Trophoblast cell (in vitro differentiated cells and primary cell): ENCODE data around the gene CDC42BPB.

Experiments used
- DNase-seq, 2 donors: peaks; one replicate each; pipeline ENCODE4 v3.0.0-alpha.2; 2016
- H2AFZ ChIP-seq: 2 replicates; pipeline ENCODE4 v1.6.1; 2013; ENCODE audit warnings: low read length, moderate library complexity, mild to moderate bottlenecking; ENCODE audit not compliant: insufficient read depth, poor library complexity
- H2AK5ac ChIP-seq: 2 replicates; pipeline ENCODE4 v1.6.1; 2013; ENCODE audit warnings: mild to moderate bottlenecking, low read length
- H2BK120ac ChIP-seq: 2 replicates; pipeline ENCODE4 v1.6.1; 2013; ENCODE audit warnings: low read length, mild to moderate bottlenecking, moderate library complexity; ENCODE audit not compliant: insufficient read depth, poor library complexity
- H2BK12ac ChIP-seq: 2 replicates; pipeline ENCODE4 v1.6.1; 2013; ENCODE audit warnings: mild to moderate bottlenecking, low read length, moderate library complexity
- H2BK5ac ChIP-seq: 2 replicates; pipeline ENCODE4 v1.6.1; 2013; ENCODE audit warnings: low read length, low read depth, moderate library complexity, mild to moderate bottlenecking; ENCODE audit not compliant: poor library complexity
- H3K14ac ChIP-seq: 2 replicates; pipeline ENCODE4 v1.6.1; 2013; ENCODE audit warnings: mild to moderate bottlenecking, low read length
- H3K18ac ChIP-seq: 2 replicates; pipeline ENCODE4 v1.6.1; 2013; ENCODE audit warnings: mild to moderate bottlenecking, low read length
- H3K23ac ChIP-seq: 2 replicates; pipeline ENCODE4 v1.6.1; 2013; ENCODE audit warnings: low read length
- H3K27ac ChIP-seq: 2 replicates; pipeline ENCODE4 v1.5.1; 2013; ENCODE audit warnings: low read depth, mild to moderate bottlenecking, inconsistent platforms, low read length, moderate library complexity
- H3K27me3 ChIP-seq: 2 replicates; pipeline ENCODE4 v1.6.1; 2013; ENCODE audit warnings: inconsistent platforms, mild to moderate bottlenecking, low read length, moderate library complexity; ENCODE audit not compliant: insufficient read depth
- H3K36me3 ChIP-seq, 2 experiments: 1 replicate in 1 of 2; 2 replicates in 1 of 2; pipeline ENCODE4 v1.6.1; 2013; ENCODE audit warnings: low read length in 2 of 2, mild to moderate bottlenecking in 2 of 2, moderate library complexity in 1 of 2; ENCODE audit not compliant: insufficient read depth in 2 of 2, control insufficient read depth in 1 of 2
- H3K4ac ChIP-seq: 2 replicates; pipeline ENCODE4 v1.6.1; 2013; ENCODE audit warnings: low read depth, mild to moderate bottlenecking, low read length, moderate library complexity
- H3K4me1 ChIP-seq, 2 experiments: 1 replicate in 1 of 2; 2 replicates in 1 of 2; pipeline ENCODE4 v1.6.1; 2013; ENCODE audit warnings: low read length in 2 of 2, mild to moderate bottlenecking in 2 of 2, moderate library complexity in 1 of 2; ENCODE audit not compliant: insufficient read depth in 2 of 2, control insufficient read depth in 1 of 2
- H3K4me2 ChIP-seq: 2 replicates; pipeline ENCODE4 v1.6.1; 2013; ENCODE audit warnings: inconsistent platforms, mild to moderate bottlenecking, low read length, moderate library complexity
- H3K4me3 ChIP-seq: 2 replicates; pipeline ENCODE4 v1.5.1; 2013; ENCODE audit warnings: mild to moderate bottlenecking, low read depth, low read length, inconsistent platforms
- H3K79me1 ChIP-seq: one replicate; pipeline ENCODE4 v1.6.1; 2013; ENCODE audit warnings: low read length
- H3K79me2 ChIP-seq: 2 replicates; pipeline ENCODE4 v1.6.1; 2013; ENCODE audit warnings: low read length, mild to moderate bottlenecking; ENCODE audit not compliant: control insufficient read depth, insufficient read depth, poor library complexity
- H3K9ac ChIP-seq: 2 replicates; pipeline ENCODE4 v1.6.1; 2013; ENCODE audit warnings: mild to moderate bottlenecking, low read length
- H3K9me3 ChIP-seq: 2 replicates; pipeline ENCODE4 v1.6.1; 2013; ENCODE audit warnings: low read depth, mild to moderate bottlenecking, control low read depth, inconsistent platforms, low read length; ENCODE audit not compliant: insufficient read depth
- H4K12ac ChIP-seq: 2 replicates; pipeline ENCODE4 v1.6.1; 2013; ENCODE audit warnings: low read depth, mild to moderate bottlenecking, low read length, moderate library complexity
- H4K8ac ChIP-seq: 2 replicates; pipeline ENCODE4 v1.6.1; 2013; ENCODE audit warnings: low read depth, mild to moderate bottlenecking, low read length, moderate library complexity
- H4K91ac ChIP-seq: one replicate; pipeline ENCODE4 v1.6.1; 2013; ENCODE audit warnings: low read depth, mild to moderate bottlenecking, low read length, moderate library complexity
- WGBS: extraction: QIAGEN DNeasy Blood & Tissue Kit; methylation state at CpG from one replicate; pipeline ENCODE4 v1.1.7; 2013; ENCODE audit warnings: missing lambda C conversion rate; ENCODE audit not compliant: insufficient read length, insufficient coverage; ENCODE audit errors: extremely low coverage; 5-methylcytosine and 5-hydroxymethylcytosine counted together

Gene CDC42BPB

GRCh38 chr14:102951034-102951433, 106.3 kb downstream of the CDC42BPB start:
- no peaks in the 10 kb centered on the region for H3K9me3 ChIP-seq
- no CpG with 5 or more reads among the region's 10 CpGs for WGBS
- no peak overlapping the region for H3K4me3 ChIP-seq
- no peak overlapping the region for H2BK5ac ChIP-seq
- no peaks in the 10 kb centered on the region for H3K4me1 ChIP-seq
- H4K91ac ChIP-seq = no peak overlapping the region
- H3K4me2 ChIP-seq = no peak overlapping the region
- H3K9ac ChIP-seq = no peak overlapping the region
- H2BK120ac ChIP-seq = no peak overlapping the region
- H3K4ac ChIP-seq = no peak overlapping the region
- H3K27me3 ChIP-seq = no peaks in the 10 kb centered on the region
- no peaks in the 10 kb centered on the region for H3K79me2 ChIP-seq
- H4K8ac ChIP-seq = no peak overlapping the region
- DNase-seq = no peak
- no peaks in the 10 kb centered on the region for H3K79me1 ChIP-seq
- no peak overlapping the region for H2BK12ac ChIP-seq
- H3K14ac ChIP-seq = no peak overlapping the region
- no peak overlapping the region for H3K18ac ChIP-seq
- no peak overlapping the region for H2AK5ac ChIP-seq
- H3K23ac ChIP-seq = no peak overlapping the region
- no peak overlapping the region for H2AFZ ChIP-seq
- no peak overlapping the region for H4K12ac ChIP-seq
- no peak overlapping the region for H3K27ac ChIP-seq
- peaks cover 75 to 81% of the 10 kb centered on the region in 2 experiments for H3K36me3 ChIP-seq

- Histone ChIP-seq H3K27ac (no peak overlapping the region), H3K18ac (no peak overlapping the region), H4K8ac (no peak overlapping the region), H3K36me3 (peaks cover 84 to 86% of the 10 kb centered on the region in 2 experiments), H3K4ac (no peak overlapping the region), H4K91ac (no peak overlapping the region), H3K23ac (no peak overlapping the region), H3K4me2 (no peak overlapping the region), H3K9ac (no peak overlapping the region), H3K14ac (no peak overlapping the region), H4K12ac (no peak overlapping the region), H3K4me3 (no peak overlapping the region), H2BK5ac (no peak overlapping the region), H2BK120ac (no peak overlapping the region), H3K9me3 (no peaks in the 10 kb centered on the region), H2BK12ac (no peak overlapping the region), H3K4me1 (no peaks in the 10 kb centered on the region), H3K79me1 (no peaks in the 10 kb centered on the region), H3K79me2 (no peaks in the 10 kb centered on the region), H2AFZ (no peak overlapping the region), H2AK5ac (no peak overlapping the region), H3K27me3 (no peaks in the 10 kb centered on the region)
- WGBS = no CpG with 5 or more reads among the region's 23 CpGs
- no peak for DNase-seq
Observed at GRCh38 chr14:102949801-102950451, 107.4 kb downstream of the CDC42BPB start.

GRCh38 chr14:102949062-102949800, 108.1 kb downstream of the CDC42BPB start:
- peak; percentile 23 to 44 for DNase-seq
- Histone ChIP-seq H3K79me2 (no peaks in the 10 kb centered on the region), H3K14ac (no peak overlapping the region), H2AK5ac (no peak overlapping the region), H2BK5ac (no peak overlapping the region), H2AFZ (no peak overlapping the region), H4K12ac (no peak overlapping the region), H4K8ac (no peak overlapping the region), H3K9me3 (no peaks in the 10 kb centered on the region), H3K36me3 (peaks cover 84 to 86% of the 10 kb centered on the region in 2 experiments), H3K9ac (no peak overlapping the region), H3K4me2 (no peak overlapping the region), H2BK120ac (no peak overlapping the region), H3K4me3 (no peak overlapping the region), H3K23ac (no peak overlapping the region), H3K18ac (no peak overlapping the region), H3K4me1 (no peaks in the 10 kb centered on the region), H3K79me1 (no peaks in the 10 kb centered on the region), H4K91ac (no peak overlapping the region), H3K27ac (no peak overlapping the region), H3K4ac (no peak overlapping the region), H2BK12ac (no peak overlapping the region), H3K27me3 (no peaks in the 10 kb centered on the region)
- no CpG with 5 or more reads among the region's 28 CpGs for WGBS

GRCh38 chr14:102948698-102949061, 108.7 kb downstream of the CDC42BPB start:
- H4K91ac ChIP-seq = no peak overlapping the region

More at GRCh38 chr14:102948698-102949061, 108.7 kb downstream of the CDC42BPB start:
- no peak overlapping the region for H4K8ac ChIP-seq
- WGBS = no CpG with 5 or more reads among the region's 9 CpGs
- no peak overlapping the region for H3K18ac ChIP-seq
- no peak for DNase-seq
- no peaks in the 10 kb centered on the region for H3K79me1 ChIP-seq
- no peaks in the 10 kb centered on the region for H3K27me3 ChIP-seq
- no peak overlapping the region for H2BK5ac ChIP-seq
- no peak overlapping the region for H3K4ac ChIP-seq
- peaks cover 86 to 88% of the 10 kb centered on the region in 2 experiments for H3K36me3 ChIP-seq
- no peak overlapping the region for H2BK12ac ChIP-seq
- no peak overlapping the region for H3K14ac ChIP-seq
- no peak overlapping the region for H3K27ac ChIP-seq
- H3K9ac ChIP-seq = no peak overlapping the region
- no peaks in the 10 kb centered on the region for H3K4me1 ChIP-seq
- no peak overlapping the region for H2AFZ ChIP-seq
- H3K79me2 ChIP-seq = no peaks in the 10 kb centered on the region
- no peak overlapping the region for H3K4me2 ChIP-seq
- no peak overlapping the region for H4K12ac ChIP-seq
- no peaks in the 10 kb centered on the region for H3K9me3 ChIP-seq
- H3K23ac ChIP-seq = no peak overlapping the region
- H2BK120ac ChIP-seq = no peak overlapping the region
- H2AK5ac ChIP-seq = no peak overlapping the region
- no peak overlapping the region for H3K4me3 ChIP-seq
